HCT116 (cell line): ENCODE measurements around the gene ADGRG4. TPM values are rescaled to one million over a fixed set of nuclear protein-coding genes. Genes with fewer than 3 reads are reported as not detected.

Source experiments
- ATAC-seq: fragments of 200-7000 bp; cut with Tn5 transposase; 2 replicates; pipeline ENCODE4 v1.9.1; 2020; ENCODE audit warnings: mild to moderate bottlenecking, moderate library complexity
- BruUV-seq: library from RNA; stranded (reverse); fragments of 400-500 nt; replicated peaks from 2 replicates; lab custom pipeline; 2021; lab: Mats Ljungman, UMichigan
- CTCF ChIA-PET: fragments of 300-600 bp; sonication (Branson Sonifier 250); formaldehyde crosslinking; loops from one replicate; lab custom pipeline; 2021; ENCODE audit warnings: antibody characterized with exemption; lab: Charles Lee
- POLR2A ChIA-PET: fragments of 300-600, 350-600 bp; sonication (Branson Sonifier 250); formaldehyde crosslinking; loops from one replicate; lab custom pipeline; 2021; ENCODE audit warnings: antibody characterized with exemption; lab: Charles Lee
- RAD21 ChIA-PET, 2 experiments: fragments of 300-600 bp; sonication (Branson Sonifier 250); formaldehyde crosslinking; loops; one replicate each; lab custom pipeline; 2023; ENCODE audit warnings: low total read pairs in 2 of 2; ENCODE audit not compliant: uncharacterized antibody in 2 of 2, unreplicated experiment in 2 of 2, low non-redundant PET in 1 of 2; lab: Charles Lee
- DNase-seq: peaks from one replicate; pipeline ENCODE4 v3.0.0-alpha.2; 2010; ENCODE audit warnings: low read depth, low spot score
- H2AFZ ChIP-seq: fragments of 200-600 bp; shearing (Covaris generic), sonication (generic); 2 replicates; pipeline ENCODE4 v1.6.1; 2017; ENCODE audit warnings: low read depth, mixed run types, mixed read lengths, antibody characterized with exemption, low read length; ENCODE audit not compliant: poor library complexity, severe bottlenecking
- H3K27ac ChIP-seq: 2 replicates; pipeline ENCODE4 v1.5.1; 2012; ENCODE audit warnings: low read depth, low read length
- H3K27me3 ChIP-seq: fragments of 200-600 bp; sonication (generic); 2 replicates; pipeline ENCODE4 v1.6.1; 2016; ENCODE audit warnings: mixed run types, low read length, mixed read lengths; ENCODE audit not compliant: insufficient read depth
- H3K36me3 ChIP-seq, 2 experiments: fragments of 200-500 bp in 1 of 2; fragments of 200-600 bp in 1 of 2; sonication (Bioruptor generic) in 1 of 2; sonication (generic) in 1 of 2; 2 replicates each; pipeline versions ENCODE4 v1.5.1 to v1.6.1; 2014 to 2016; ENCODE audit warnings: low read length in 2 of 2, inconsistent platforms in 1 of 2, mixed read lengths in 1 of 2, mixed run types in 1 of 2; ENCODE audit not compliant: insufficient read depth in 2 of 2, control insufficient read depth in 1 of 2
- H3K4me1 ChIP-seq, 2 experiments: fragments of 200-600 bp in 1 of 2; sonication (generic) in 1 of 2; 2 replicates each; pipeline versions ENCODE4 v1.5.1 to v1.6.1; 2012 to 2017; ENCODE audit warnings: low read length in 2 of 2, inconsistent platforms in 1 of 2, mild to moderate bottlenecking in 1 of 2, mixed read lengths in 1 of 2, mixed run types in 1 of 2, moderate library complexity in 1 of 2; ENCODE audit not compliant: insufficient read depth in 2 of 2, control insufficient read depth in 1 of 2
- H3K4me2 ChIP-seq: fragments of 200-600 bp; sonication (generic); 2 replicates; pipeline ENCODE4 v1.6.1; 2017; ENCODE audit warnings: mixed run types, low read length, mixed read lengths
- H3K4me3 ChIP-seq, 2 experiments: fragments of 200-600 bp in 1 of 2; sonication (generic) in 1 of 2; replicated peaks in 1 of 2; 2 replicates each; pipeline ENCODE4 v1.5.1; 2011 to 2016; ENCODE audit warnings: low read length in 2 of 2, control low read depth in 1 of 2, low read depth in 1 of 2, mild to moderate bottlenecking in 1 of 2, mixed read lengths in 1 of 2, mixed run types in 1 of 2
- H3K79me2 ChIP-seq: fragments of 200-600 bp; sonication (generic); 2 replicates; pipeline ENCODE4 v1.6.1; 2017; ENCODE audit warnings: mild to moderate bottlenecking, mixed run types, low read length, moderate library complexity, mixed read lengths; ENCODE audit not compliant: insufficient read depth
- H3K9ac ChIP-seq: fragments of 200-600 bp; sonication (generic); 2 replicates; pipeline ENCODE4 v1.6.1; 2016; ENCODE audit warnings: low read length, mixed read lengths
- H3K9me2 ChIP-seq: fragments of 200-600 bp; sonication (generic), shearing (Covaris generic); 2 replicates; pipeline ENCODE4 v1.6.1; 2017; ENCODE audit warnings: mixed run types, mild to moderate bottlenecking, moderate library complexity; ENCODE audit not compliant: insufficient read depth
- H3K9me3 ChIP-seq, 2 experiments: fragments of 200-500 bp in 1 of 2; fragments of 200-600 bp in 1 of 2; sonication (Bioruptor generic) in 1 of 2; sonication (generic) in 1 of 2; 2 replicates each; pipeline ENCODE4 v1.6.1; 2014 to 2017; ENCODE audit warnings: low read length in 2 of 2, mixed read lengths in 2 of 2, inconsistent platforms in 1 of 2, low read depth in 1 of 2, mild to moderate bottlenecking in 1 of 2, mixed run types in 1 of 2, moderate library complexity in 1 of 2; ENCODE audit not compliant: control insufficient read depth in 1 of 2, insufficient read depth in 1 of 2
- H4K20me1 ChIP-seq: fragments of 200-600 bp; sonication (generic), shearing (Covaris generic); 2 replicates; pipeline ENCODE4 v1.6.1; 2017; ENCODE audit warnings: mixed run types, mild to moderate bottlenecking, moderate library complexity; ENCODE audit not compliant: insufficient read depth
- FOSL1 ChIP-seq: IDR thresholded peaks from 2 replicates; pipeline ENCODE4 v1.6.1; 2012; ENCODE audit warnings: low read depth
- POLR2AphosphoS5 ChIP-seq: IDR thresholded peaks from 2 replicates; pipeline ENCODE4 v1.6.1; 2011; ENCODE audit warnings: mild to moderate bottlenecking, low read depth, low read length, moderate library complexity
- REST ChIP-seq: IDR thresholded peaks from 2 replicates; pipeline ENCODE4 v1.6.1; 2012; ENCODE audit warnings: low read depth
- SRF ChIP-seq: IDR thresholded peaks from 2 replicates; pipeline ENCODE4 v1.6.1; 2012; ENCODE audit warnings: low read depth
- ZFX ChIP-seq: fragments of 450-650 bp; IDR thresholded peaks from 2 replicates; pipeline ENCODE4 v1.6.1; 2017
- intact Hi-C: fragments of 100-400 bp; cut with micrococcal nuclease; formaldehyde crosslinking; loops from 2 replicates; pipeline ENCODE4 v1.10.0; 2022
- total RNA-seq: library from RNA; stranded (reverse); gene quantifications from one replicate; pipeline ENCODE4 v1.2.1, GENCODE V29; 2021; ENCODE audit not compliant: unreplicated experiment
- TF ChIP-seq, protein P1 (sequence below): IDR thresholded peaks from 2 replicates; pipeline ENCODE4 v1.6.1; 2011; ENCODE audit warnings: mild to moderate bottlenecking, low read length, moderate library complexity; ENCODE audit not compliant: insufficient replicate concordance; ENCODE audit errors: extremely low read depth
- TF ChIP-seq, protein P2 (sequence below): IDR thresholded peaks from 2 replicates; pipeline ENCODE4 v1.6.1; 2012

Gene ADGRG4
- total RNA-seq, 1 experiment from 2014 or later: not detected

DNA sequence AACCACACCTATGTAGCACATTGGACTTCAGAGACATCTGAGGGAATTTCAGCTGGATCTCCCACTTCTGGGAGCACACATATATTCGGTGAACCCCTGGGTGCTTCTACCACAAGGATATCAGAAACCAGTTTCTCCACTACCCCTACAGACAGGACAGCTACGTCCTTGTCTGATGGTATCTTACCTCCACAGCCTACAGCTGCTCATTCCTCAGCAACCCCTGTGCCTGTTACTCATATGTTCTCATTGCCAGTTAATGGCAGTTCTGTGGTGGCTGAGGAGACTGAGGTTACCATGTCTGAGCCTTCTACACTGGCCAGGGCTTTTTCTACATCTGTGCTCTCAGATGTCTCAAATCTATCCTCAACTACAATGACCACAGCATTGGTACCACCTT is 45.7 kb downstream of the ADGRG4 start:
- POLR2A ChIA-PET: no interaction called here
- Histone ChIP-seq H3K9ac (no peak overlapping the region), H3K79me2 (no peaks in the 10 kb centered on the region), H3K4me1 (peaks cover 0 to 4% of the 10 kb centered on the region in 2 experiments; a peak in 1 of 4 replicates), H3K36me3 (no peaks in the 10 kb centered on the region), H3K4me3 (no peak overlapping the region), H3K27ac (no peak overlapping the region), H3K9me2 (no peaks in the 10 kb centered on the region), H2AFZ (no peak overlapping the region), H3K9me3 (no peaks in the 10 kb centered on the region), H3K4me2 (no peak overlapping the region), H3K27me3 (no peaks in the 10 kb centered on the region), H4K20me1 (no peaks in the 10 kb centered on the region)
- no peak for ATAC-seq
- no peak for DNase-seq
- TF ChIP-seq SRF (no peak), FOSL1 (no peak), ZFX (no peak), POLR2AphosphoS5 (no peak), REST (no peak)
- TF ChIP-seq, protein P1, sequence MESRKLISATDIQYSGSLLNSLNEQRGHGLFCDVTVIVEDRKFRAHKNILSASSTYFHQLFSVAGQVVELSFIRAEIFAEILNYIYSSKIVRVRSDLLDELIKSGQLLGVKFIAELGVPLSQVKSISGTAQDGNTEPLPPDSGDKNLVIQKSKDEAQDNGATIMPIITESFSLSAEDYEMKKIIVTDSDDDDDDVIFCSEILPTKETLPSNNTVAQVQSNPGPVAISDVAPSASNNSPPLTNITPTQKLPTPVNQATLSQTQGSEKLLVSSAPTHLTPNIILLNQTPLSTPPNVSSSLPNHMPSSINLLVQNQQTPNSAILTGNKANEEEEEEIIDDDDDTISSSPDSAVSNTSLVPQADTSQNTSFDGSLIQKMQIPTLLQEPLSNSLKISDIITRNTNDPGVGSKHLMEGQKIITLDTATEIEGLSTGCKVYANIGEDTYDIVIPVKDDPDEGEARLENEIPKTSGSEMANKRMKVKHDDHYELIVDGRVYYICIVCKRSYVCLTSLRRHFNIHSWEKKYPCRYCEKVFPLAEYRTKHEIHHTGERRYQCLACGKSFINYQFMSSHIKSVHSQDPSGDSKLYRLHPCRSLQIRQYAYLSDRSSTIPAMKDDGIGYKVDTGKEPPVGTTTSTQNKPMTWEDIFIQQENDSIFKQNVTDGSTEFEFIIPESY: no peak
- TF ChIP-seq, protein P2, sequence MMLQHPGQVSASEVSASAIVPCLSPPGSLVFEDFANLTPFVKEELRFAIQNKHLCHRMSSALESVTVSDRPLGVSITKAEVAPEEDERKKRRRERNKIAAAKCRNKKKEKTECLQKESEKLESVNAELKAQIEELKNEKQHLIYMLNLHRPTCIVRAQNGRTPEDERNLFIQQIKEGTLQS: no peak
- CTCF ChIA-PET: no interaction called here
- intact Hi-C loops: no loop called here
- no TSS peak for BruUV-seq
- RAD21 ChIA-PET: no interaction called here
